ENCODE measurements around the gene SLC35F6.
"Not testable (repeated sequence)": the region's sequence is repeated elsewhere in the genome, so short reads cannot be mapped to it uniquely, and the experiment has no call there.

Gene SLC35F6

DNA sequence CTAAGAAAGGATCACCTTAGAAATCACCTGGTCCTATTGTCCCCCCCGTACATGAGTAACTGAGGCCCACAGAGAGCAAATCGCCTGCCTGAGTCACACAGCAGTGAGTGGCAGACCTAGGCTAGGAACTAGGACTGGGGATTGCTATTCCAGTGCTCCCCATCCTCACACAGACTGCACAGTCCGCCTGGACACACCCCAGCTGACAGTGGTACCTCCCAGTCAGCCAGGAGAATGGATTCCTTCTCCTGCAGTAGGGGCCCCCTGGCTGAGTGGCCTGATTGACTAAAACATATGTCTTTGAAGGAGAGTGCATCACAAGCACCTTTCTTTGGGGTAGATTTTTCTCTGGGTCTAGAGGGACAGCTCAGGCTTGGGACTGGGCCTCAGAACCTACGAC, 32.4 kb upstream of the SLC35F6 start:
- DNase-seq (ENCODE audit: low read depth) = no peak

DNA sequence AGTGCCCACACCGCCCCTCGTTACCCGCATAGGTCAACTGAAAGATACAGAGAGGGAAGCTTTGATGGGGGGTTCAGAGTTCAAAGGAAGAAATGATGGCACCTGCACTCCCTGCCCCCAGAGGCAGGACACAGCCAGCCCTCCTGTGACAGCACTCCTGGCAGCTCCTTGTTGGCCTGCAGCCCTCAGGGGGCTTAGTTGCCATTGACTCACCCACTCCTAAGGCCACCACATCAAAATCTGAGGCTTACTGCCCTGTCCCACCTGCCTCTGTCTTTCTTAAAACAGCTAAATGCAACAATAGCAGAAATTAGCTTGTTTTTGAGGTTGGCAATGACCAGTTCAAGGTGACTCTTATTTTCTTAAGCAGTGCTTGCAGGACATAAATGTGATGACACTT, 31.6 kb upstream of the SLC35F6 start:
- DNase-seq (ENCODE audit: low read depth) = no peak

DNA sequence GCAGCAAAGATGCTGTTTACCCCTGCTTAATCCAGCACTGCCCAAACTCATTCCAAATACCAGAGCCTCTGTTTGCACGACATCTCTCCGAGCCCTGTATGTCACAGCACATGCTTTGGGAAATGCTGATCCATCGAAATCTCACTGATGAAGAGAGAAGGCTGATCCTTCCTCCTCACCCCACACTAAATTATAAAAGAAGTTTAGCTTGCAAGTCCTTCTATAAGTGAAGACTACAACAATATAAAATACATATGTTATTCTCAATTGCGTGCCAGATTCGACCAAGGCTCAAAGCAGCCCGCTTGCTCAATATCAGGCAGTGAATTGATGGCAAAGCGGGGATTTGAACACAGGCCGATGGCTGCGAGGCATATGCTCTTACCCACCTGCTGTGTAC, 30.7 kb upstream of the SLC35F6 start:
- DNase-seq (ENCODE audit: low read depth) = no peak

DNA sequence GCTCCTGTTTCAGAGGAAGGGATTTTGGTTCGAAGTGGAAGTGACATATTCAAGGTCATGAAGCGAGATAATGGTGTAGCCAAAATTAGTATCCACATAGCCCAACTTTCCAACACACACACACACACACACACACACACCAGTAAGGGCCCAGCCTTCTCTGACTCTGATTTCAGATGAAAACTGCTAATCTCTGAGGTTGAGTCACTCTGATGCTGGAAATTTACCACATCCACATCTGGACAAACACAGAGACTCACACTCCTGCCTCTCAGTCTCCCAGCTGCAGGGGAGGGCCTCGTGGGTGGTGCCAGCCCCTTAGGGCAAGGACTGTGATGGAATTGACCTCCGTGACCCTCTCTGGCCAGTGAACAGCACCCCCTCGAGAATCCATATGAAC, 29.0 kb upstream of the SLC35F6 start:
- no peak for DNase-seq (ENCODE audit: low read depth)

DNA sequence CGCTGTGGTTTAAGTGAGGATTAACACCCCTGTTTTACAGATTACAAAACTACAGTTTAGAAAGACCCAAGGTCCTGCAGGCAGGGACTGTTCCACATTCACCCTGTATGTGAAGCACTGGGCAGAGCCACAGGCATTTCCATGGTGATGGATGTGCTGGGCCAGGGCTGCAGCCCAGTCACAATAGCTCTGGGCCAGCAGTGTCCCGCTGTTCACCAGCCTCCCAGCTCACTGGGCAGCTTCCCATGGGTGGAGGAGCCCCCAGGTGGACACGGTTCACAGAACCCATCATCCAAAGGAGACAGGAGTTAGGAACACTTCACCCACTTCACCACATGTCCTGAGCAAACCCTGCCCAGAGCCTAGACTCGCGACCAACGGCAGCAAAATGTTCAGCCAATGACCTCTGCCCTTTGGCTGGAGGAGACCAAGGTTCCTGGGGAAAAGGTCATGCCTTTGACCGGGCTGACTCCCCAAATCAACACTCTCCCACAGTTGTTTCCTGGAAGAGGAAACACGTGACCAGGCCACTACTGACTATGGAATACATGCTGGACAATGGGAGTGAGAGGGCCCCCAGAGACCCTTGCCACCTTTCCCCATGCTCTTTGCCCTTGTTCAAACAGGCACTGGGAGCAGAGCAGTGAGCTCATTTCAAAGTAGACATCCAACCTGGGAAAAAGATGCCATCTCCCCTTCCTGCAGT, 28.0 kb upstream of the SLC35F6 start:
- DNase-seq (ENCODE audit: low read depth) = no peak

DNA sequence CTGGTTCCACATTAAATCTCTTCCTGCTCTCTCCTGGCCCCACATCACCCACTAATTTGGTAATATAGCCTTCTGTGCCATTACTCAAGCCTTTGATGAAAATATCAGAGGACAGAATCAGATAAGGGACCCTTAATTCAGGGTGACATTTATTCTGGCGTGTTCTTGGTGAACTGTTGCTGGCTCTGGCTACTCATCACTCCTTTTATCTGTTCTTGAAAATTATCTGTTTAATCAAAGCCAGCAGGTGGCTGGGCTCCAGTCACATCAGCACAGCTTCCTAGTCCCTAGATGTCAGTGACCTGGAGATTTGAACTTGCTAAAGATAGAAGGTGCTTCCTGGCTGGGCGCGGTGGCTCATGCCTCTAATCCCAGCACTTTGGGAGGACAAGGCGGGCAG, 26.9 kb upstream of the SLC35F6 start:
- DNase-seq (ENCODE audit: low read depth) = no peak

DNA sequence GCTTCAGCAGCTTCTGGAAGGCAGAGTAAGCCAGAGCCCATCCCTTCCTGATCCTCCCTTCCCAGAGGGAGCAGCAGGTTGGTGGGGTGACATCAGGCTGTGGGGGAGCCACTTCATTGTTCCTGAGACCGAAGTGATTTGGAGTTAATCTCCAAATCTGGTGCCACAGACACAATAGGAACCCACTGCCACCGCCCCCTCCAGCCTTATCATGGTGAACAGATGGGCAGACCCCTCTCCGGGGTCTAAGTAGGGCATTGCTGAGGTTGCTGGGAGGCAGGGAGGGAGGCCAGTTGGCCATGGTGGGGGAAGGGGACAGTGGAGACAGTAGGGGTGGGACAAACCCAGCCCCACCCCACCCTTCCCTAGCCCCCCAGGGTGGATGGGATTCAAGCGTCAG, 25.6 kb upstream of the SLC35F6 start:
- no peak for DNase-seq (ENCODE audit: low read depth)

DNA sequence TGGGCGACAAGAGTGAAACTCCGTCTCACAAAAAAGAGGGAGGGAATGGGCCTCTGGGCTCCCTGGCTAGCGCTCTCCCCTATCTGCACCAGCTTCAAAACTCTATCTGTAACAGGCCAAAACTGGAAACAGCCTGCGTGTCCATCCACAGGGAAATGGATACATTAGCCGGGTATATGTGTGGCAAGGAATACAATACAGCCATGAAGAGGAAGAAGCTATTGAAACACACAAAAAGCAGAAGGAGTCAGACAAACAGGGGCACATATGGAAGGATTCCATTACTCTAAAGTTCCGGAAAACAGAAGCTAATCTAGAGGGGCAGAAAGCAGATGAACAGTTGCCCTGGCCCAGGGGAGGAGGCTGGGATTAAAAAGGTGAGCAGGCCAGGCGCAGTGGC, 24.6 kb upstream of the SLC35F6 start:
- no peak for DNase-seq (ENCODE audit: low read depth)

DNA sequence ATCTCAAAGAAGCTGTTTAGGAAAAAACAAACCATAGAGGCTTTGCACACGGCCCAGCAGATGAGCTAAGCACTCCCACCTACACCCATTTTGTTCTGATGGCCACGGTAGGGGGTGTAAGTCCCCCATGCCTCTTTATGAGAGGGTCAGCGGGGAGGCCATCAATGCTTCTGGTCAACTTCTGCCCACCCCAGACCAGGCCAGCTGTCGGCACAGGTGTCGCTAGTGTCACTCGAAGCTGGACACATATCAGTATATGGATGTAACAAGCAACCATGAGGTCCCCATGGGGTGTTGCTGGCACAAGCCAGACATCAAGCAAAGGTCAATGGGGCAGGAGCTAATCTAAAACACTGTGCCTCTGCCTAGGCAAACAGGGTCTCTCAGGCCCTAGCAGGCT, 23.7 kb upstream of the SLC35F6 start:
- DNase-seq (ENCODE audit: low read depth) = no peak

DNA sequence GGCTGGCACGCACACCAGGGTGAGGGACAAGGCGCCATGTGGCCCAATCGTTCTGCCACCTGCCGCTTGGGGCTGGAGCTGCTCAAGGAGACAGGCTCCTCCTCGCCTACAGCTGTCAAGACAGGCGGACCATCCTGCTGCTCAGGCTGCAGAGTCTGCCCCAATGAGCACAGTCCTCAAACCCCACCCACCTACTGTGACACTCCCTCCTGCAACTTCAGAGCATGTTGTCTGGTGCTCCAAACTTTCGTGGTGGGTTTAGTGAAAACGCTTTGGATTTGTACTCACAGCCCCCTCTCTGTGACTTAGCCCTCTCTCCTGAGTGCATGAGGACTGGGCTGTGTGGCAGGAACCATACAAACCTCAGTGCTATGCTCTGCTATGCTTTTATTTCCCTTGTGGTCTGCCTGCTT, 23.2 kb upstream of the SLC35F6 start:
- DNase-seq (ENCODE audit: low read depth) = no peak

DNA sequence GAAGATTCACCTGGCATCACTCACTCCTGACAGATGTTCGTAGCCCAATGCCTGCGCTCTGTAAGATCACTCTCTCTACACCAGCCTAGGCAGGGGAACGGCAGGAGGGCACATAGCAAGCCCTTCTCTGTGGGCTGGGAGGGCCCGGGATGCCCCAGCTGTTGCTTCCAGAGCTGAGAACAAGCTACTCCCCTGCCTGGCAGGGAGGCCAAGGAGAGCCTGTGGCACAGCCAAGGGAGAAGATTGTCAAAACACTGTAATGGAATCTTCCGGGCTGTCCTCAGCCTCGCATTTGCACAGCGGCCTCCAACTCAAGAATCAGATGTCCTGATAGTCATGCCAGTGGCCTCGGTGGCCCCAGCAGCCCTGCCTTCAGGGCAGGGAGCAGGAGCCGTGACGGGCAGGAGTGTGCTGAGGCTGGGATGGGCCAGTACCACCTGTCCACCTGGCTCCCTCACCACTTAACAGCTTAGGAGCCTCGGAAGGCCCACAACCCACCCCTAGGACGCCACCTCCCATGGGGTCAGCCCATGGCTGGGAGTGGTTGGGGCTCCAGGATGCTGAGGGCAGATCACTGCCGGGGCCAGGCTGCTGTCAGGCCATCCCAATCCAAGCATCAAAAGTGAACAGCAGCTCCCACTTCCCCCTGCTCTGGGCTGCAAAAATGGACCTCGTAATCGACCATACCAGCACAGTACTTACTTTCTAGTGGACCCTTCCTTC, 21.9 kb upstream of the SLC35F6 start:
- no peak for DNase-seq (ENCODE audit: low read depth)

DNA sequence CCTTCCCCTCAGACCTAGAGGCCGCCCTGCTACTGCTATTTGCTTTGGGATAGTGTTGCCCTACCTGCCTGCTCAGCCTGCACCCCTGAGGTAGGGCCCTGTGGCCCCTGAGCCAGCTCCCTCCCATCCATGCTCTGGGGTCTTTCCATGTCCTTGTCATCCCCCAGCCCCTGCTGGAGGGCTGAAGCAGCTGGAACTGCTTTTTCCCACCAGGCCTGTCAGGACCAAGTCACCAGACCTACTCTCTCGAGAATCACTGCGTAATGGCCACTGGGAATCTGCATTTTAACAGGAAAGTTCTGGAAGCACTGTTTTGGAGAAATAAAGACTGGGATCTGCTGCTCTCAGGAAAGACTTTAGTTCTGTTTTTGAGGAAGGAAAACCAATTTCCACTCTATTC, 20.2 kb upstream of the SLC35F6 start:
- no peak for DNase-seq (ENCODE audit: low read depth)

DNA sequence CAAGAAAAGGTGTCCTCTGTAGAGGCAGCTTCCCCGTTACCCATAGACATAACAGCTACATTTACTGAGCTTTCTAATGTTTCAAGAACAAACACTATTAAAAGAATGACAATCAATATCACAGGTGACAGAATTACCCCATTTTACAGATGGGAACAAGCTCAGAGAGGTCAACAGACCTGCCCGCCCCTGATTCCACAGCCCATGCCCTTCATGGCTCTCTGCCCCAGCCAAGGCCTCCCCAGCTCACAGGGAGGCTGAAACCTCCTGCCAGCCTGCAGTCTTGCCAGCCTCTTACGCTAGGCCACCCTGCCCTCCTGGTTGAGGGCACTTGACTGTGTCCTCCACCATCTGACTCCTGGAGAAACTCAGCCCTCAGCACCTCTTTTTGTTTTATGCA, 19.1 kb upstream of the SLC35F6 start:
- DNase-seq (ENCODE audit: low read depth) = no peak

DNA sequence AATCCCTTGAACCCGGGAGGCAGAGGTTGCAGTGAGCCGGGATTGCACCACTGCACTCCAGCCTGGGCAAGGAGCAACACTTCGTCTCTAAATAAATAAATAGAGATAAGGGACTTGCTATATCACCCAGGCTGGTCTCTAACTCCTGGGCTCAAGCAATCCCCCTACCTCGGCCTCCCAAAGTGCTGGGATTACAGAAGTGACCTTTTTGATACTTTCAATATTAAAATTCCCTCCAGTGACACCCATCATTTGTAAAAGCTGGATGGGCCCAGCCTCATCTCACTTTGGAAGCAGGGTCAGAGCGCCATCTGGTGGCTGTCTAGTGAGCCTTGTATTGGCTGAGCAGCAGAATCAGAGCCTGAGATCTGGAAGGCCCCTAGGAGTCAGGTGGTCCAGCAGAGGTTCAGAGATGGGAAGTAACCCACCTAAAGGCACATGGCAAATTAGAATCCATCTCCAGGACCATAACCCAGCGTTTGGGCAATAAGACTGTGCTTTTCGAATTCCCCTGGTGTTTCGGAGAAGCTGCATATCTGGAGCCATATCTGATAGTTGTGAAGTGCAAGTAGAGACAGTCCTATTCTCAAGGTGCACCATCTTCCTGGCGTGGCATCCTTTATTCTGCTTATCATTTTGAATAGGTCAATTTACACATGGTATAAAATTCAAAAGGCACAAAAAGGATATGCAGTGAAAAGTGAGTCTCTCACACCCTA, 18.3 kb upstream of the SLC35F6 start:
- DNase-seq (ENCODE audit: low read depth) = peak; percentile 68

DNA sequence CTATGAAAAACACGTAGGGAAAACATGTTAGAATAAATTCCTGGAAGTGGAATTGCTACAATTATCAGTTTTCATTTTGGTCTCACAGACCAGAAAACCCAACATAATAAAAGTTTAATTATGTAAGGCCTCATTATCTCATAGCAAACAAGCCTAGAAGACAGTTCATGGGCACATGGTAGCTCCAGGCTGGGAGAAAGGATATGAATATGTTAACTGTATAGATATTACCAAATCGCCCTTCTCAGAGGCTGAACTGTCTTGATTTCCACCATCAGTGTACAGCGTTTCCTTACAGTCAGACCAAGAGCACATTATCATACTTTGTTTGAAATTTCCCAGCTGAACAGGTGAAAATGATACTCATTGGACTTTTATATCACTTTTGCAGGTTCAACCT, 17.1 kb upstream of the SLC35F6 start:
- DNase-seq (ENCODE audit: low read depth) = no peak

DNA sequence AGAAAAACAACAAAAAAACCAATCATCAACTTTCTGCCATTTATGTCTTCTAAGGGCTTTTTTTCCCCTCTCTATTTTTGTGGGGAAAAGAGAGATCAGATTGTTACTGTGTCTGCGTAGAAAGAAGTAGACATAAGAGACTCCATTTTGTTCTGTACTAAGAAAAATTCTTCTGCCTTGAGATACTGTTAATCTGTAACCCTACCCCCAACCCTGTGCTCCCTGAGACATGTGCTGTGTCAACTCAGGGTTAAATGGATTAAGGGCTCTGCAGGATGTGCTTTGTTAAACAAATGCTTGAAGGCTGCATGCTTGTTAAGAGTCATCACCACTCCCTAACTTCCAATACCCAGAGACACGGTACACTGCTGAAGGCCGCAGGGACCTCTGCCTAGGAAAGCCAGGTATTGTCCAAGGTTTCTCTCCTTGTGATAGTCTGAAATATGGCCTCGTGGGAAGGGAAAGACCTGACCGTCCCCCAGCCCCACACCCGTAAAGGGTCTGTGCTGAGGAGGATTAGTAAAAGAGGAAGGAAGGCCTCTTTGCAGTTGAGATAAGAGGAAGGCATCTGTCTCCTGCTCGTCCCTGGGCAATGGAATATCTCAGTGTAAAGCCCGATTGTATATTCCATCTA, 14.2 kb upstream of the SLC35F6 start:
- not testable (repeated sequence) for DNase-seq (ENCODE audit: low read depth)

DNA sequence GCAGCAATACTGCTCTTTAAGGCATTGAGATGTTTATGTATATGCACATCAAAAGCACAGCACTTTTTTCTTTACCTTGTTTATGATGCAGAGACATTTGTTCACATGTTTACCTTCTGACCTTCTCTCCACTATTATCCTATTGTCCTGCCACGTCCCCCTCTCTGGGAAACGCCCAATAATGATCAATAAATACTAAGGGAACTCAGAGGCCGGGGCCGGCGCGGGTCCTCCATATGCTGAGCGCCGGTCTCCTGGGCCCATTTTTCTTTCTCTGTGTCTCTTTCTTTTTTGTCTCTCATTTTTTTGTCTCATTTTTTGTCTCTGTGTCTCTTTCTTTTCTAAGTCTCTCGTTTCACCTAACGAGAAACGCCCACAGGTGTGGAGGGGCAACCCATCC, 13.6 kb upstream of the SLC35F6 start:
- DNase-seq (ENCODE audit: low read depth) = not testable (repeated sequence)

DNA sequence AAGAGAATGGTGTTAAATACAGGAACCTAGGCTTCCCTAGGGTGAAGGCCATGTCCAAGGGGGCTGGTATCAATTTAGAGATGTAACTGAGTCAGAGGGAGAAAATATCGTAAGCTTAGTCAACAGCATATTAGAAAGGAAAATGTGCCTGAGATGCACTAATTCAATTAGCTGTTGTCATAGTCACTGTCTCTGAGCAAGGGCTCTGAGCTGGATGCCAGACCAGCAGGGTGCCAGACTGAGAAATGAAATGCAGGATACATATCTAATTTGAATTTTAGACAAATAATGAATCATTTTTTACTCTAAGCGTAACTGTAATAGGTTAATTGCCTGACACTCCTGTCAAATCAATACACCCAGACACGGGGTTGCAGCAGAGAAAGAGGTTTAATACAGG, 11.4 kb upstream of the SLC35F6 start:
- no peak for DNase-seq (ENCODE audit: low read depth)

DNA sequence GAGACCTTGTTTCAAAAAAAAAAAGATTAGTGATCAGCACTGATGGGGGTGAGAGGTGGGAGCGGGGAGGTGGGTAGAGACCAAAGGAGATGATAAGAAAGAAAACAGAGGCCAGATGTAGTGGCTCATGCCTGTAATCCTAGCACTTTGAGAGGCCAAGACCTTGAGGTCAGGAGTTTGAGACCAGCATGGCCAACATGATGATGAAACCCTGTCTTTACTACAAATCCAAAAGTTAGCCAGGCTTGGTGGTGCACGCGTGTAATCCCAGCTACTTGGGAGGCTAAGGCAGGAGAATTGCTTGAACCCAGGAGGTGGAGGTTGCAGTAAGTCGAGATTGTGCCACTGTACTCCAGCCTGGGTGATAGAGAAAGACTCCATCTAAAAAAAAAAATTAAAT, 9.5 kb upstream of the SLC35F6 start:
- no peak for DNase-seq (ENCODE audit: low read depth)

DNA sequence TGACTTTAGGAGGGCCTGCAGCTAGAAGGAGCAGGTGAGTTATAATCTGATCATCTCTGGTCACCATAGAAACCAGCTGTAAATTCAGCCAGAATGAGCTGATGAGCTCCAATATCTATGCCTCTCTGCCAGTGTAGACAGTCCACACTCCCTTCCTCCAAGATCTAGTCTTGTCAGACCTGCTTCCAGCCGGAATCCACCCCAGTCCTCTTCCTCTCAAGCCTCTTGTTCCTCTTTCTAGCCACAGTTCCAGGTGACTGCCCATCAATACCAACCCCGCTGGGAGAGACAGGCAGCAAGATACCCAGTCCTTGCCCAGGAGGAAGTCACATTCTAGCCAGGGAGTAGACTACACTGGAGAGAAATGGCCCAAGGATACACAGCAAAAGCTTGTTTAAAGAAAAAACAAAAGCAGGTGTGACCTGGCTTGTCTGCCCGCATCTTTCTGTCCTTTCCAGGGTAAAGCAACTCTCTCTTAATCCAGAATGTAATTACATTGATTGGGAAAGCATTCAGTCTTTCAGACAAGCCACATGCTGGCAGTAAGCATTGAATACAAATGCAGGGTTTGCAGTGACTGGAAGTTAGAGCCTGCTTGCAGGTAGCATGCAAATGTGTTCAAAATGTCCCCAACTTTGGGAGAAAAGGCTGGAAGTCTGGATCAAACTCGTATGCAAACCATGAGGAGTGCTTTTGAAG, 9.0 kb upstream of the SLC35F6 start:
- no peak for DNase-seq (ENCODE audit: low read depth)

DNA sequence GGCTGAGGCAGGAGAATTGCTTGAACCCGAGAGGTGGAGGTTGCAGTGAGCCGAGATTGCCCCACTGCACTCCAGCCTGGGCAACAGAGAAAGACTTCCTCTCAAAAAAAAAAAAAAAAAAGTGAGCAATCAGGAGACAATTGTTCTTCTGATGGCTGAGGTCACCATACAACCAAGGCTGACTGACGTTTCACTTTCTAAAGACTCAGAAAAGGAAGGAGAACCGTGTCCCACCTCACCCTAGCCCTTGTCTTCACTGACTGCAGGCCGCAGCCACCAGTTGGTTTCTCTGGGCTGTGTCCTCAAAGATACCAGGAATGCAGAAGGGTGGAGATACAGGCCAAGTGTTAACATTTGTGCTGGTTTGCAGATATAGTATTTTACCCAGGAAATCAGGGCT, 7.7 kb upstream of the SLC35F6 start:
- DNase-seq (ENCODE audit: low read depth) = no peak

Measured in stimulated activated CD8-positive, alpha-beta memory T cell treated with anti-CD3 and anti-CD28 coated beads, Interleukin-15, amount 100 ng/mL, for 24 hours (primary cell).